Measurements from ENCODE around the gene XRCC2.

DNA sequence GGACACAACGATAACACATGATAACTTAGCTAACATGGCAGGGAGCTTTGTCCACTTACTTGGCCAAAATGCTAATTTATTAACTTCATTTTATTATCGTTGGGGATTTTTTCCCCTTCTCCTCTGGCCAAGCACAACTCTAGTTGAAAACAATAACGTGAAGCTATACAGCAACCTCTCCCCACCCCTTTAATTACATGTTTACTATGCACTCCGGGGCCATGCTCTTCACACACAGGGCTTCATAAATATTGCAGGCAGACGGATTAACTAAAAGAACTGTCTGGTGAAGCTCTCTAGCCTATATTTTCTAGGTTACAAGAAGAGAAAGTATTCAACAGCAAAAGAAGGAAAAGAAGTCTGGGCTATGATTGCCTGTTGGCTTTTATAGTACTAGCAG is 51.7 kb downstream of the XRCC2 start:
- TF ChIP-seq, protein P1, sequence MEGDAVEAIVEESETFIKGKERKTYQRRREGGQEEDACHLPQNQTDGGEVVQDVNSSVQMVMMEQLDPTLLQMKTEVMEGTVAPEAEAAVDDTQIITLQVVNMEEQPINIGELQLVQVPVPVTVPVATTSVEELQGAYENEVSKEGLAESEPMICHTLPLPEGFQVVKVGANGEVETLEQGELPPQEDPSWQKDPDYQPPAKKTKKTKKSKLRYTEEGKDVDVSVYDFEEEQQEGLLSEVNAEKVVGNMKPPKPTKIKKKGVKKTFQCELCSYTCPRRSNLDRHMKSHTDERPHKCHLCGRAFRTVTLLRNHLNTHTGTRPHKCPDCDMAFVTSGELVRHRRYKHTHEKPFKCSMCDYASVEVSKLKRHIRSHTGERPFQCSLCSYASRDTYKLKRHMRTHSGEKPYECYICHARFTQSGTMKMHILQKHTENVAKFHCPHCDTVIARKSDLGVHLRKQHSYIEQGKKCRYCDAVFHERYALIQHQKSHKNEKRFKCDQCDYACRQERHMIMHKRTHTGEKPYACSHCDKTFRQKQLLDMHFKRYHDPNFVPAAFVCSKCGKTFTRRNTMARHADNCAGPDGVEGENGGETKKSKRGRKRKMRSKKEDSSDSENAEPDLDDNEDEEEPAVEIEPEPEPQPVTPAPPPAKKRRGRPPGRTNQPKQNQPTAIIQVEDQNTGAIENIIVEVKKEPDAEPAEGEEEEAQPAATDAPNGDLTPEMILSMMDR (IDR thresholded peaks at IDR 0.05), result no peak
- TF ChIP-seq POLR2A (IDR thresholded peaks at IDR 0.05), result no peak

All from uterus (tissue), 2 donors.